GM21390 (cell line): ENCODE data around the gene NTMT1.

Source experiments
- ATAC-seq: cut with Tn5 transposase; IDR thresholded peaks from one replicate; pipeline ENCODE4 v1.9.1; 2021; ENCODE audit not compliant: unreplicated experiment

The NTMT1 gene

GRCh38 chr9:129613520-129614175 is 12.3 kb upstream of the NTMT1 start:
- ATAC-seq, result no peak

GRCh38 chr9:129614932-129615331 is 11.0 kb upstream of the NTMT1 start:
- no peak for ATAC-seq

GRCh38 chr9:129615407-129616285 is 10.3 kb upstream of the NTMT1 start:
- no peak for ATAC-seq

GRCh38 chr9:129617167-129617566 is 8.8 kb upstream of the NTMT1 start:
- ATAC-seq, result no peak

- no peak for ATAC-seq
These were observed 5.9 kb upstream of the NTMT1 start for GRCh38 chr9:129619787-129620668.

- ATAC-seq, result no peak
These were observed 5.2 kb upstream of the NTMT1 start, which contains the start of gene C9orf50 for GRCh38 chr9:129620669-129621295. C9orf50 (minus strand) TSS chr9:129621101; CDS start chr9:129620574, 527 bp downstream.

- no peak for ATAC-seq
These were observed 2.6 kb upstream of the NTMT1 start for GRCh38 chr9:129623331-129623730.

GRCh38 chr9:129624168-129624759 is 1.7 kb upstream of the NTMT1 start:
- no peak for ATAC-seq

- no peak for ATAC-seq
These were observed 1.0 kb upstream of the NTMT1 start for GRCh38 chr9:129624947-129625346.

GRCh38 chr9:129626625-129627284 is 792 bp downstream of the NTMT1 start:
- peak; percentile 20 for ATAC-seq

- no peak for ATAC-seq
These were observed 1.8 kb downstream of the NTMT1 start for GRCh38 chr9:129627556-129628440.

- no peak for ATAC-seq
These were observed 2.7 kb downstream of the NTMT1 start for GRCh38 chr9:129628709-129629108.

- no peak for ATAC-seq
These were observed 3.4 kb downstream of the NTMT1 start for GRCh38 chr9:129629251-129629820.

- ATAC-seq, result no peak
These were observed 5.2 kb downstream of the NTMT1 start for GRCh38 chr9:129630967-129631673.

GRCh38 chr9:129631674-129632129 is 5.7 kb downstream of the NTMT1 start:
- ATAC-seq, result no peak

- ATAC-seq, result no peak
These were observed 6.5 kb downstream of the NTMT1 start for GRCh38 chr9:129632460-129632859.

GRCh38 chr9:129633207-129633606 is 7.2 kb downstream of the NTMT1 start:
- ATAC-seq, result no peak

- ATAC-seq, result no peak
These were observed 7.9 kb downstream of the NTMT1 start for GRCh38 chr9:129633848-129634247.
